Fibroblast of villous mesenchyme (primary cell): Measurements from ENCODE around the gene LSR. TPM values are rescaled to one million over a fixed set of nuclear protein-coding genes. Genes with fewer than 3 reads are reported as not detected.

Experiments
- DNase-seq: peaks from one replicate; pipeline ENCODE4 v3.0.0-alpha.2; 2010; ENCODE audit warnings: low read depth
- H3K4me3 ChIP-seq: 2 replicates; pipeline ENCODE4 v1.5.1; 2011; ENCODE audit warnings: low read depth, mild to moderate bottlenecking, low read length
- total RNA-seq: library from RNA; depleted of rRNA; stranded (reverse); fragments of >200 nt; gene quantifications from 2 replicates; pipeline ENCODE4 v1.2.3, GENCODE V29; 2012
- TF ChIP-seq, protein P1 (sequence below): IDR thresholded peaks from 2 replicates; pipeline ENCODE4 v1.5.1; 2012; ENCODE audit warnings: low read depth, mild to moderate bottlenecking, low read length; ENCODE audit not compliant: insufficient read depth

The LSR gene
- total RNA-seq, 1 donor, result 0.86 TPM

DNA sequence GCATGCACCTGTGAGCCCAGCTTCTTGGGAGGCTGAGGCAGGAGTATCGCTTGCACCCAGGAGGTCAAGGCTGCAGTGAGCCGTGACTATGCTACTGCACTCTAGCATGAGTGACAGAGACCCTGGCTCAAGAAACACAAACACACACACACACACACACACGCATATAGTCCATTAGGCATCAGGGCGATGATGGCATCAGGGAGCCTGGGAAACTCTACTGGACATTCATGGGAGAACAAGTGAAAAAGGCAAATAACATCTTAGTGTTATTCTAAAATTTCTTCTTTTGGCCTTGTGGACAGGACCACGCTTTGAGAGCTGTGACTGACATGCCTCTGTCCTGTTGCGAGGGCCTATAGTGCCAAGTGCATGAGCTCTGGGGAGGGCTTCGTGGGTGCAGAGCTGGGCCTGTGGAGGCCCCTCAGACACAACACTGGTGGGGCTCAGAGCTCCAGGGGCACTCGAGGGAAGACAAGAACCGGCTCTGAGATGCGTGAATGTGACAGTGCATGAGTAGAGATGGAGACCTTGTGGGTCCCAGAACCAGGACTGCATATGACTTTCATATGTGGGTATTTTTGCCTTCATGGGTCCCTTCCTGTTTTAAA, 12.0 kb downstream of the LSR start:
- TF ChIP-seq, protein P1, sequence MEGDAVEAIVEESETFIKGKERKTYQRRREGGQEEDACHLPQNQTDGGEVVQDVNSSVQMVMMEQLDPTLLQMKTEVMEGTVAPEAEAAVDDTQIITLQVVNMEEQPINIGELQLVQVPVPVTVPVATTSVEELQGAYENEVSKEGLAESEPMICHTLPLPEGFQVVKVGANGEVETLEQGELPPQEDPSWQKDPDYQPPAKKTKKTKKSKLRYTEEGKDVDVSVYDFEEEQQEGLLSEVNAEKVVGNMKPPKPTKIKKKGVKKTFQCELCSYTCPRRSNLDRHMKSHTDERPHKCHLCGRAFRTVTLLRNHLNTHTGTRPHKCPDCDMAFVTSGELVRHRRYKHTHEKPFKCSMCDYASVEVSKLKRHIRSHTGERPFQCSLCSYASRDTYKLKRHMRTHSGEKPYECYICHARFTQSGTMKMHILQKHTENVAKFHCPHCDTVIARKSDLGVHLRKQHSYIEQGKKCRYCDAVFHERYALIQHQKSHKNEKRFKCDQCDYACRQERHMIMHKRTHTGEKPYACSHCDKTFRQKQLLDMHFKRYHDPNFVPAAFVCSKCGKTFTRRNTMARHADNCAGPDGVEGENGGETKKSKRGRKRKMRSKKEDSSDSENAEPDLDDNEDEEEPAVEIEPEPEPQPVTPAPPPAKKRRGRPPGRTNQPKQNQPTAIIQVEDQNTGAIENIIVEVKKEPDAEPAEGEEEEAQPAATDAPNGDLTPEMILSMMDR, result no peak
- DNase-seq, result no peak
- H3K4me3 ChIP-seq, result no peak overlapping the region

DNA sequence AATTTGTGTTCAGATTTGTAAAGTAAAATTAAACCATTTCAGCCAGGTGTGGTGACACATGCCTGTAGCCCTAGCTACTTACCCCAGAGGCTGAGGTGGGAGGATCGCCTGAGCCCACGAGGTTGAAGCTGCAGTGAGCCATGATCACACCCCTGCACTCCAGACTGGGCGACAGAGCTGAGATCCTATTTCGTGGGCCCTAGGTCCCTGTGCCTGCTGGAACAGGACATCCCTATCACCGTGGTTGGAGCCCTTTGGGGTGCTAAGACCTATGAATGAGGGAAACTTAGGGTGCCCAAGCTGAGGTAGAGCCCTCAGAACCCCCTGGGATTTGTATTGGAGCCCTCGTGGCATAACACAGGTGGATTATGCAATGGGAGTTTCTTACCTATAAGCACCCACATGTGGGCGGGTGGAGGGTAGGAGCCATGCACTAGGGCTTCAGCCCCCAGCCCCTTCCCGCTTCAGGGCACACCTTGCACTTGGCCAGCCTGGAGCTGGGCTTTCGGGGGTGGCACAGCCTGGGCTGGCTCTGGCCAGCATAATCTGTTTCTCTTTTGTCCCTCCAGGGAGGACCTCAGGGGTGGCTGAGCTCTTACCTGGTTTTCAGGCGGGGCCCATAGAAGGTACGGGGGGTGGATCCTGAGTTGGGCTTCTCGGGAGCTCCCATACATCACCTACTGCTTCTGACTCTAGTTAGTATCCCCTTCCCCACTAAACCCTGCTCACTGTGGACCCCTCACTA, 12.7 kb downstream of the LSR start:
- TF ChIP-seq, protein P1, result no peak
- H3K4me3 ChIP-seq, result no peak overlapping the region
- no peak for DNase-seq

DNA sequence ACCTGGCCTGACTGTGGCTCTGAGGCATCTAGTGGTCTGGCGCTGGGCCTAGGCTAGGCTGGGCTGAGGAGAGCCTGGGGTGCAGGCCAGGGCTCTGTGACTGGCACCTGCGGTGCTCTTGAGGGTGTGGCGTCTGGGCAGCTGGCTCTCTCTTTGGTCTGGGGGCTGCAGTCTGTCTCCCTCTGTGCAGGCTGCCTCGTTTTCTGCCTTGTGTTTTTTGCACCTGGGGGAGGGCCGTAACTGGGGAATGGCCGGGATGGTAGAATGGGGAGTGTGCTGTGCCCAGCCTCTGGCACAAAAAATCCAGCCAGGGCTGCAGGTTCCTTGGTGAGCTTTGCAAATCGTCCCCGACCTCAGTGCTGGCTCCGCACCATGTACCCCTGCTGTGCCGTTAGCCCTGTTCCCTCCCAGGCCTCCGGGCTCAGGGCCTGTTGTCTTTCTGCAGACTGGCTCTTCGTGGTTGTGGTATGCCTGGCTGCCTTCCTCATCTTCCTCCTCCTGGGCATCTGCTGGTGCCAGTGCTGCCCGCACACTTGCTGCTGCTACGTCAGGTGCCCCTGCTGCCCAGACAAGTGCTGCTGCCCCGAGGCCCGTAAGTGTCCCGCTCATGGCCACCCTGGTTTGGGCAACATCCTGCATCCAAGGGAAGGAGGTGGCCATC, 13.4 kb downstream of the LSR start:
- DNase-seq, result no peak
- no peak overlapping the region for H3K4me3 ChIP-seq
- TF ChIP-seq, protein P1, result no peak

DNA sequence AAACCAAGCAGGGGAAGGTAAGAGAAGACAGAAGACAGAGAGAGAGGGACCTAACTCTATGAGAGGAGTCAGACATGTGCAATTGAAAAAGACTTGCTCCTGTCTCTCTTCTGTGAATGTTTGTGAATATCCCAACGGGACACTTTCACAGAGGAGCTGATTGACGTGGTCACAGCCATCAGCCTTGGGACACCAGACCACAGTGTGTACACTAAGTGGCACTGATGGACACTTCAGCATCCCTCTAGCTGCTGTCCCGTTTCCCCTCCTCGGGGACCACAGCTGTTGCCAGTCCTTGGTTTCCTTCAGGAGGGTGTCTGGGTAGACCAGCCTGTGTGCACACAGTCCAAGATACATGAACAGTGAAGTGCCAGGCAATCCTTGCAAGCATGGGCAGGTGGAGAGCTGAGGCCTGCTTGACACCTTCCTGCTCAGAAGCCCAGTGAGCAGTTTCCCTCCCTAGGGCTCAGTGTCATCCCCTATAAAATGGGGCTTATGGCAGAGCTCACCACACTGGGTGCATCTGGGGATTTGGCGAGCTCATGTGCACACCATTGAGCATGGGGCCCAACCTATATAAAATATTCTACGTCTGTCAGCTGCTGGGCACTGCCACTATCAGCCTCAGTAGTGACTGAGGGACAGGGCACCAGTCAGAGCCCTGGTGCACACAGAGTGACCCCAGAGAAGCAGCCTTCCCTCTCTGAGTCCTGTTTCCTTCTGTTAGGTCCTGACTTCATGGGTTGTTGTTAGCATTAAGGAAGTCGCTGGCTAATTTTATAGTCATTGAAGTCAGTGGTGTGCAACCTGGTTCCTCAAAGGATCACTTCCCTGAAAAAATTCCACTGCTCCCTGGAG, 15.7 kb downstream of the LSR start:
- no peak overlapping the region for H3K4me3 ChIP-seq
- no peak for DNase-seq
- TF ChIP-seq, protein P1, result no peak

DNA sequence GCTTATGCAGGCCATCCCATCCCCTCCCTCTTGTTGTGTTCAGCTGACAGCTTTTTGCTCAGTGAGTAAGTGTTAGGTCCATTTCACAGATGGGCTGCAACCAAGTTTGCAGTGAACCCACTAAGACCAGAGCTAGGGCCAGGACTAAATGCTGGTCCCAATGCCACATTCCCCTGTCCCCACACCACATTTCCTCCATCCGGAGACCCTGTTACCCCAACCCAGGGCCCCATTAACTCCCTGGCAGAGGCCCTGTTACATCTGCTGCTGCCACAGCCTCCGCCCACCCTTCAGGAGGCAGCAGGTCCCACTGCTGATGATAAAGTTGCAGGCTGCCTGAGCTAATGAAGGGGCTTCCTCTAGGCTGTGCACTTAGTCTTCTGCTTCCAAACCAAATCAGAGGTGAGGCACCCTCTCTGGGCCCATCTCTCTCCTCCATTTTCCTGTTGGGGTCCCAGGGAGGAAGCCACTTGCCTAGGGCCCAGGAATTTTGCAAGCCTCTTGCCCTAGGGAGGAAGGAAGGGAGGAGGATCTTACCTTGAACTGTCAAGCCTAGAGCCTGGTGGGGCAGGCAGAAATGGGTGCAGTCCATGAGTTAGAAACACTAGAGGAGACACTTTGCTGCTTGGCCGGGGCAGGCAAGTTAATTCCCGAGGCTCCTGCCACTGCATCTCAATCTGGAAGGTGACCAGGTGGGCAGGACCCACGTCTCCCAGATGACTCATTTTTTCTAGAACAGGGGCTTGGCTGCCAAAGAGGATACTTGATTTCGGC, 16.5 kb downstream of the LSR start:
- DNase-seq, result no peak
- TF ChIP-seq, protein P1, result no peak
- H3K4me3 ChIP-seq, result no peak overlapping the region
